ENCODE data around the gene SPEG.

SPEG gene

GRCh38 chr2:219421323-219421722, 13.3 kb upstream of the SPEG start:
- Mint-ChIP-seq H3K27ac (no peak overlapping the region), H3K9me3 (no peaks in the 10 kb centered on the region), H3K4me1 (ENCODE audit: low read depth in 2 of 2) (peaks cover 3 to 5% of the 10 kb centered on the region in 2 donors), H3K4me3 (no peak overlapping the region), H3K36me3 (ENCODE audit: insufficient read depth) (no peaks in the 10 kb centered on the region), H3K27me3 (peaks cover 55 to 80% of the 10 kb centered on the region in 2 donors)
- DNase-seq (no peak), ATAC-seq (replicated peaks) (no peak)

GRCh38 chr2:219422952-219423534, 11.6 kb upstream of the SPEG start:
- H3K4me1 Mint-ChIP-seq (ENCODE audit: low read depth in 2 of 2), result peaks cover 3 to 5% of the 10 kb centered on the region in 2 donors
- ATAC-seq (replicated peaks) (no peak), DNase-seq (no peak)
- no peaks in the 10 kb centered on the region for H3K36me3 Mint-ChIP-seq (ENCODE audit: insufficient read depth)
- peaks cover 62 to 75% of the 10 kb centered on the region in 2 donors for H3K27me3 Mint-ChIP-seq
- H3K9me3 Mint-ChIP-seq, result no peaks in the 10 kb centered on the region
- no peak overlapping the region for H3K4me3 Mint-ChIP-seq
- no peak overlapping the region for H3K27ac Mint-ChIP-seq

DNA sequence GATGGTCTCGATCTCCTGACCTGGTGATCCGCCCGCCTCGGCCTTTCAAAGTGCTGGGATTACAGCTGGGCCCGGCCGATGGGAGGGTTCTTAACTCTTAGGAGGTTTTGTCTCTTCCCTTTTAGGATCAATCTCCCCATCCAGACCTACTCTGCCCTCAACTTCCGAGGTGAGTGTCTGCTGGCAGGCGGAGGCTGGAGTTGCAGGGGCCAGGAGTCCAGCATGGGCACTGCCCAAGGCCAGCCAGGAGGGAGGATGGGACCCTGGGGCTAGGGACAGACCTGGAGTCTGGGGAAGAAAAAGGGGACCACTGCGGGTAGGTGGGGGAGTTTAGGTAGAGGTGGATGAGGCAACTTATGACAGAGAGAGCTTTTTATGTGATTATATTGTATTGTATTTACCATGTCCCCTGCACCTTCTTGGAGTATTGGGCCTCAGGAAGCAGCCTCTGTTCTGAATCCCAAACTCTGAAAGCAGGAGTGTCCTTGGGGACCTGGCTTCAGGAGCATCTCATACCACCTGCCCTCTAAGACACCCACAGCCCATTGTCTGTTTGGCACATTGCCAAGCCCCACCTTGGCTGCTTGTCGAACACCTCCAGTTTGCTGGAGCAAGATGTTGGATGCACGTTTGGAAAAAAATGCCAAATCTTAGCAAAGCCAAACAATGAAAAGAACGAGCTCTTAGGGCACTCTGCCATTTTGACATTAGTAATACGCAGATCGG, 10.8 kb upstream of the SPEG start:
- H3K27me3 Mint-ChIP-seq, result peaks cover 60 to 74% of the 10 kb centered on the region in 2 donors

DNA sequence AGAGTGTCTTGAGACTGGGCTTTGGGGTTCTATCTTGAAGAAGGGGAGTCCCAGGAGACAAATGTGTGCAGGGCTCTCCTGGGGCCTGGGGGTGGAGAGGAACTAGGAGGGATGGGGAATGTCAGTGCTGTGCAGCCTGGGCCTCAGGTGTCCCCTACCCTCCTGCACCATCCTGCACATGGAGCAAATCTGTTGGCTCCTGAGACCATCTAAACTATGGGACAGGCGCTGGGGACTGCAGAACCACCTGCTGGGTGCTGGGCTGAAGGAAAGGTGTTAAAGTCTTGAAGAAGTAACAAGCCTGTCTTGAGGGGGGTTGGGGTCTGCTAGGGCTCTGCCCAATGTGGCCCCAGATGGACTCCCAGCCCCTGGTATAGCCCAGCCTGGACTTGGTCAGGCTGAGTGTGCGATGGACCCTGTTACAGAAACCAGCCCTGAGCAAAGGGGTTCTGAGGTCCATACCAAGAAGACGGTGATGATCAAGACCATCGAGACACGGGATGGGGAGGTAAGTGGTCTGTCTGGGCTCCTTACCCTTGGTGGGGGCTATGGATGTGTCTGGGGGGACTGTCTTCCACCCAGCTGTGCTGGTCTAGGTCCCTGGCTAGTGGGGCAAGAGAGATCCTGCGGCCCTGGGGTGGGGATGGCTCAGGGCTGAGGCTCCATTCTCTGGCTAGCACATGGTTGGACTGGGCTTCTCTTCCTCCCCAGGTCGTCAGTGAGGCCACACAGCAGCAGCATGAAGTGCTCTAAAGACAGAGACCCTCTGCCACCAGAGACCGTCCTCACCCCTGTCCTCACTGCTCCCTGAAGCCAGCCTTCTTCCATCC, 9.2 kb upstream of the SPEG start:
- DNase-seq (no peak), ATAC-seq (replicated peaks) (no peak)
- Mint-ChIP-seq H3K9me3 (no peaks in the 10 kb centered on the region), H3K27ac (no peak overlapping the region), H3K4me1 (ENCODE audit: low read depth in 2 of 2) (no peaks in the 10 kb centered on the region), H3K36me3 (ENCODE audit: insufficient read depth) (no peaks in the 10 kb centered on the region), H3K4me3 (no peak overlapping the region), H3K27me3 (peaks cover 45 to 63% of the 10 kb centered on the region in 2 donors)

More for the DNA sequence above, 10.8 kb upstream of the SPEG start:
- H3K4me1 Mint-ChIP-seq (ENCODE audit: low read depth in 2 of 2), result peaks cover 3 to 5% of the 10 kb centered on the region in 2 donors
- no peaks in the 10 kb centered on the region for H3K9me3 Mint-ChIP-seq
- ATAC-seq (replicated peaks) (no peak), DNase-seq (no peak)
- no peak overlapping the region for H3K4me3 Mint-ChIP-seq
- no peak overlapping the region for H3K27ac Mint-ChIP-seq
- no peaks in the 10 kb centered on the region for H3K36me3 Mint-ChIP-seq (ENCODE audit: insufficient read depth)

DNA sequence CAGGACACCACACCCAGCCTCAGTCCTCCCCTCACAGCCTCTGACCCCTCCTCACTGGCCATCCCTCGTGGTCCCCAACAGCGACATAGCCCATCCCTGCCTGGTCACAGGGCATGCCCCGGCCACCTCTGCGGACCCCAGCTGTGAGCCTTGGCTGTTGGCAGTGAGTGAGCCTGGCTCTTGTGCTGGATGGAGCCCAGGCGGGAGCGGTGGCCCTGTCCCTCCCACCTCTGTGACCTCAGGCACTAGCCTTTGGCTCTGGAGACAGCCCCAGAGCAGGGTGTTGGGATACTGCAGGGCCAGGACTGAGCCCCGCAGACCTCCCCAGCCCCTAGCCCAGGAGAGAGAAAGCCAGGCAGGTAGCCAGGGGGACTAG, 8.6 kb upstream of the SPEG start:
- no peak overlapping the region for H3K27ac Mint-ChIP-seq
- H3K27me3 Mint-ChIP-seq, result peaks cover 41 to 57% of the 10 kb centered on the region in 2 donors
- H3K36me3 Mint-ChIP-seq (ENCODE audit: insufficient read depth), result no peaks in the 10 kb centered on the region
- no peak overlapping the region for H3K4me3 Mint-ChIP-seq
- no peaks in the 10 kb centered on the region for H3K4me1 Mint-ChIP-seq (ENCODE audit: low read depth in 2 of 2)
- DNase-seq (no peak), ATAC-seq (replicated peaks) (no peak)
- no peaks in the 10 kb centered on the region for H3K9me3 Mint-ChIP-seq

GRCh38 chr2:219426534-219427136, 8.0 kb upstream of the SPEG start:
- no peak for DNase-seq
- H3K27me3 Mint-ChIP-seq, result peaks cover 37 to 51% of the 10 kb centered on the region in 2 donors
- no peak for ATAC-seq (replicated peaks)
- no peak overlapping the region for H3K4me3 Mint-ChIP-seq
- H3K9me3 Mint-ChIP-seq, result no peaks in the 10 kb centered on the region
- H3K4me1 Mint-ChIP-seq (ENCODE audit: low read depth in 2 of 2), result no peaks in the 10 kb centered on the region
- no peaks in the 10 kb centered on the region for H3K36me3 Mint-ChIP-seq (ENCODE audit: insufficient read depth)
- no peak overlapping the region for H3K27ac Mint-ChIP-seq

DNA sequence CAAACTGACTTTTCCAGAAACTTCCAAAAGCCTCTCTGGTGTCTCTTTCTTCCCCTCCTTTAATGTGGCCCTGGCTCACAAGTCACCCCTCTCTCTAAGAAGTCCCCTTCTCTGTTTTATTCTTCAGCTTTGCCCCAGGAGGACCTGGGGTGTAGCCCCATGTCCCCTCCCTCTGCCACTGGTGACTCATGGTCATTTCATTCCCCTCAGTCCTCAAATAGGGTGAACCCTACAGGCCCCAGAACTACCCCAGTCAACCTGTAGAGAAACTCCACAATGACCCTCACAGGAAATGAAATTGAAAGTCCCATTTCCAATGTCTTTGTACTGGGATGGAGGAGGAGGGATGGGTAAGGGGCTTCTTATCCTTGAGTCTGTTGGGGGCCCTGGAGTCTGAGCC, 6.2 kb upstream of the SPEG start:
- no peak overlapping the region for H3K4me3 Mint-ChIP-seq
- ATAC-seq (replicated peaks), result no peak
- no peaks in the 10 kb centered on the region for H3K9me3 Mint-ChIP-seq
- no peak for DNase-seq
- H3K4me1 Mint-ChIP-seq (ENCODE audit: low read depth in 2 of 2), result no peaks in the 10 kb centered on the region
- no peak overlapping the region for H3K27ac Mint-ChIP-seq
- peaks cover 36 to 56% of the 10 kb centered on the region in 2 donors for H3K27me3 Mint-ChIP-seq
- H3K36me3 Mint-ChIP-seq (ENCODE audit: insufficient read depth), result no peaks in the 10 kb centered on the region

GRCh38 chr2:219429958-219430606, 4.6 kb upstream of the SPEG start:
- H3K27me3 Mint-ChIP-seq, result peaks cover 28 to 50% of the 10 kb centered on the region in 2 donors
- no peak overlapping the region for H3K4me3 Mint-ChIP-seq
- H3K36me3 Mint-ChIP-seq (ENCODE audit: insufficient read depth), result no peaks in the 10 kb centered on the region
- DNase-seq (no peak), ATAC-seq (replicated peaks) (no peak)
- no peak overlapping the region for H3K27ac Mint-ChIP-seq
- H3K9me3 Mint-ChIP-seq, result no peaks in the 10 kb centered on the region
- no peaks in the 10 kb centered on the region for H3K4me1 Mint-ChIP-seq (ENCODE audit: low read depth in 2 of 2)

DNA sequence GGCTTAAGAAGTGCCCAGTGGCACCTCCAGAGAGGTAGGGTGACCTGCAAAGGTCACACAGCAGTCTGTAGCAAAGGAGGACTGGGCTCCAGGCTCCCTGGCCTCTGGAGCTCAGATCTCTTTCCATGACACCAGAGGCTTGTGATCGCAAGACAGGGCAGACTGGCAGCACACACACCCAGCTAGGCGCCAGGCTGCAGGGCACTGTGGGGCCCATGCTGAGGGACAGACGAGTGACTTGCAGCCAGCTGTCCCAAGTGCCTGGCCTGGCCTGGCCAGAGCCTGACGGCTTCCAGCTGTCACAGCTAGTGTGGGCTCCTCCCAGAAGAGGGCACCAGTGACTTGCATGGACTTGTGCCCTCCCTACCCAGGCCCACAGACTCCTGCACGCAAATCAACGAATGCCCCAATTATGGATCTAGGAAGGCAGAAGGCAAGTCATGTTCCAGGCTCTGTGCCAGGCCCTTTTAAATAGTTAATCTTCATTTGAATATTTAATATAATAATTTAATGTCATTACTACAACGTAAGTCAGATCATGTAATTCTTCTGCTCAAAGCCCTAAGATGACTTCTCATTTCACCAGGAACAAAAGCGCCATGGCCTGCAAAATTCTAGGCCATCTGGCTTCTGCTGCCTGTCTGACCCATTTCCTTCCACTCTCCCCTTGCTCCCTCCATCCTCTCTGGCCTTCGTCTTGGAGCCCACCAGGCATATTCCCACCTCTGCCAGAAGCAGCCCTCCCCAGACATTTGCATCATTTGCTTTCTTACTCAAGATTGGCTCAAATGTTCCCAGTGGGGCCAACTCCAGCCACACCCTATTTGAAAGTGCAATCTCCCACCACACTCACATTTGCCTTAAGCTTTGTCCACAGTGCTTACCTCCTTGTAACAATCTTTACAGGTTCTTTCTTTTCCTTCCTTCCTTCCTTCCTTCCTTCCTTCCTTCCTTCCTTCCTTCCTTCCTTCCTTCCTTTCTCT, 3.7 kb upstream of the SPEG start:
- Mint-ChIP-seq H3K4me1 (ENCODE audit: low read depth in 2 of 2) (no peaks in the 10 kb centered on the region), H3K27me3 (peaks cover 29 to 41% of the 10 kb centered on the region in 2 donors), H3K9me3 (no peaks in the 10 kb centered on the region), H3K4me3 (no peak overlapping the region), H3K27ac (no peak overlapping the region), H3K36me3 (ENCODE audit: insufficient read depth) (no peaks in the 10 kb centered on the region)
- ATAC-seq (replicated peaks) (no peak), DNase-seq (no peak)

GRCh38 chr2:219433666-219434467, 776 bp upstream of the SPEG start:
- Mint-ChIP-seq H3K4me1 (ENCODE audit: low read depth in 2 of 2) (no peaks in the 10 kb centered on the region), H3K36me3 (ENCODE audit: insufficient read depth) (no peaks in the 10 kb centered on the region), H3K27me3 (peaks cover 22 to 30% of the 10 kb centered on the region in 2 donors), H3K9me3 (no peaks in the 10 kb centered on the region), H3K4me3 (no peak overlapping the region), H3K27ac (no peak overlapping the region)
- no peak for ATAC-seq (replicated peaks)
- DNase-seq, result no peak

- ATAC-seq (replicated peaks) (no peak), DNase-seq (no peak)
- Mint-ChIP-seq H3K9me3 (no peaks in the 10 kb centered on the region), H3K27me3 (peaks cover 22 to 25% of the 10 kb centered on the region in 2 donors), H3K36me3 (ENCODE audit: insufficient read depth) (no peaks in the 10 kb centered on the region), H3K4me1 (ENCODE audit: low read depth in 2 of 2) (no peaks in the 10 kb centered on the region), H3K27ac (no peak overlapping the region), H3K4me3 (no peak overlapping the region)
Observed at GRCh38 chr2:219434468-219434717, 250 bp upstream of the SPEG start.

DNA sequence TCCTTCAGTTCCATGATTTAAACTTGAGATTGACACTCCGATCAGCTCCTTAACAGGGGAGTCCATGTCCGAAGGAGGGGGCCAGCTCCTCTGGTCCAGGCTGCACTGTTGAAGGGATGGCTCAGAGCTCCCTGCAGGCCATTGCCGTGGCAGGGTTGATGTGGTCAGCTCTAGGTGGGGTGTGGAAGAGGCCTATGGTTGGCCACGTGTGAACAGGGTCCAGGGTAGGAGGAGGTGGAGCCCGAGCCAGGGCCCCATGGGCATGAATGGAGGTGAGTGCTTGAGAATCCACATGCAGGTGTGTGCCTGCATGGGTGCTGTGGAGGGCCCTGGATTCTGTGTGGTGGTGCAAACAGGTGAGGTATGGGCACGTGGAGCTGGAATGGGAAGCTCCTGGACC, 1.1 kb downstream of the SPEG start:
- ATAC-seq (replicated peaks) (no peak), DNase-seq (no peak)
- no peaks in the 10 kb centered on the region for H3K9me3 Mint-ChIP-seq
- no peak overlapping the region for H3K4me3 Mint-ChIP-seq
- H3K27ac Mint-ChIP-seq, result no peak overlapping the region
- H3K36me3 Mint-ChIP-seq (ENCODE audit: insufficient read depth), result no peaks in the 10 kb centered on the region
- peaks cover 24 to 27% of the 10 kb centered on the region in 2 donors for H3K27me3 Mint-ChIP-seq
- peaks cover 0 to under 1% of the 10 kb centered on the region in 2 donors for H3K4me1 Mint-ChIP-seq (ENCODE audit: low read depth in 2 of 2)

Data from effector memory CD8-positive, alpha-beta T cell (primary cell).